K562 treated with DMSO at 1 percent for 12 hours (cell line): ENCODE data around the gene ARF5. TPM values are rescaled to one million over a fixed set of nuclear protein-coding genes. Genes with fewer than 3 reads are reported as not detected.

ENCODE experiments used
- total RNA-seq: library from RNA; unstranded; fragments of 300-600 nt; gene quantifications from 2 replicates; pipeline ENCODE4 v1.2.3, GENCODE V29; 2022; ENCODE audit not compliant: insufficient read depth

Gene ARF5
- 276 and 410 TPM in 2 replicates for total RNA-seq

GRCh38 chr7:127588019-127588696 is at the start of gene ARF5:
Gene ARF5 (plus strand): TSS chr7:127588411. CDS start chr7:127588499, 88 bp downstream.

DNA sequence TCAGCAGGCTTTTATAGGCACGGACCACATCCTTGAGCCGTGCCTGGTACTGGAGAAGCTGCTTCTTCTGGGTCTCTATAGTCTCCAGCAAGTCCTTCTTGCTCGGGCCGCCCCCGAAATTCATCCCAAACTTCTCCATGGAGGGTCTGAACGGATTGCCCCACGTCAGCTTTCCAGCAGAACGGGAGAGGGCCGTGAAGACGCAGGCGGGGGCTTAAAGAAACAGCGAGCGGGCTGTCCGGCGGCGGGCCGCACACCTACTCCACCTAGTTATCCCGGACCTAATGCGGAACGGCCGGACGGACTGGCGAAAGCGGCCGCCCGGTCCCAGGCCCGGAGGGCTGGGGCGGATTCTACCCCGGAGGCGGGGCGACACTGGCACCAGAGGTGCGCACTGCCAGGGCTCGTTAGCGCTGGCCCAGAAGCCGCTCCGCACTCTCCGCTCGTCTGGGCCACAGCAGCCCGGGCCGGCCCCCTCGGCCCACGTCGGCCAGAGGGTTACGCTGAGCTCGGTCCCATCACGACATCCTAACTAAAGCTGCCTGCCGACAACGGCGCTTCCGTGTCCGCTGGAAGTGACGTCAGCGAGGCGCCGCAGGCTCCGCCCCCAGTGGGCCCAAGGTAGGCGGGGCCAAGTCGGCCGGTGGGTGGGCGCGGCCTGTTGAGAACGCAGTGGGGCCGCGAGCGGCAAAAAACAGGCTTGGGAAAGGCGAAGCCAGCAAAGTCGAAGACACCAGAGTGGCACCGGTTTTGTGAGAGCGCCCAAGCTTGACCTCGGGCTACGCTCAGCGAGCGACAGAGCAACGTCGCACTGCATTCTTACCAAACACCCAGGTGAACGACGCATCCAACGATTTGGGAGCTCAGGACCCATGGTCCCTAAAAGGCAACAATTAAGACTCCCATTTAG is 2.9 kb upstream of the ARF5 start, which contains the start of gene GCC1:
TSS of gene GCC1 (minus strand) at position 553 of the 910 bp plus-strand sequence. CDS start at position 139, 414 bp downstream.

GRCh38 chr7:127618042-127618441 is 29.8 kb downstream of the ARF5 start, which contains the start of gene PAX4:
Gene PAX4 (minus strand): TSS chr7:127618142. CDS start chr7:127615928, 2,214 bp downstream.

Other genes with a start within 250 kb of the ARF5 start
- gene ZNF800, start 195.7 kb upstream of the ARF5 start, total RNA-seq = 13.1 and 41.8 TPM in 2 replicates
- gene GCC1, start 2.8 kb upstream of the ARF5 start, total RNA-seq = 10.9 and 21.3 TPM in 2 replicates
- not detected in 2 replicates for gene FSCN3, start 5.3 kb downstream of the ARF5 start, total RNA-seq
- not detected in 2 replicates for gene PAX4, start 29.7 kb downstream of the ARF5 start, total RNA-seq
- gene SND1, start 63.8 kb downstream of the ARF5 start, total RNA-seq = 472 and 621 TPM in 2 replicates